ENCODE data around the gene HSD17B8.

Gene HSD17B8

GRCh38 chr6:33191383-33192104 is 12.9 kb upstream of the HSD17B8 start:
- Histone ChIP-seq H3K27ac (no peak overlapping the region), H3K4me3 (ENCODE audit: low read depth, low read length) (no peak overlapping the region), H3K36me3 (replicated peaks) (peaks cover 23% of the 10 kb centered on the region), H3K27me3 (replicated peaks) (peaks cover 20% of the 10 kb centered on the region)
- in situ Hi-C loops (cut with HindIII; ENCODE audit: low pct_ligation_motif_present, low sequenced_read_pairs) = no loop called here
- no peak for TF ChIP-seq CTCF (IDR thresholded peaks at IDR 0.05; ENCODE audit: low read depth, low read length, missing control alignments)
- DNase-seq = no peak

GRCh38 chr6:33192105-33192646 is 12.3 kb upstream of the HSD17B8 start, which contains the start of gene COL11A2:
COL11A2 (minus strand) TSS chr6:33192467; CDS start chr6:33192240, 227 bp downstream.
- Histone ChIP-seq H3K27ac (no peak within 1 kb of the TSS), H3K4me3 (ENCODE audit: low read depth, low read length) (peak within 1 kb of the TSS; percentile 31), H3K27me3 (replicated peaks) (peaks cover 20% of the 10 kb centered on the region), H3K36me3 (replicated peaks) (peaks cover 26% of the 10 kb centered on the region)
- DNase-seq = no peak
- TF ChIP-seq CTCF (IDR thresholded peaks at IDR 0.05; ENCODE audit: low read depth, low read length, missing control alignments) = no peak
- in situ Hi-C loops (cut with HindIII; ENCODE audit: low pct_ligation_motif_present, low sequenced_read_pairs) = no loop called here

- H3K36me3 ChIP-seq (replicated peaks) = peaks cover 31% of the 10 kb centered on the region
- H3K4me3 ChIP-seq (ENCODE audit: low read depth, low read length) = peak overlapping the region; percentile 31
- in situ Hi-C loops (cut with HindIII; ENCODE audit: low pct_ligation_motif_present, low sequenced_read_pairs) = no loop called here
- no peak overlapping the region for H3K27ac ChIP-seq
- DNase-seq = no peak
- peaks cover 20% of the 10 kb centered on the region for H3K27me3 ChIP-seq (replicated peaks)
- TF ChIP-seq CTCF (IDR thresholded peaks at IDR 0.05; ENCODE audit: low read depth, low read length, missing control alignments) = no peak
Measured at GRCh38 chr6:33192671-33193602, 11.5 kb upstream of the HSD17B8 start.

- in situ Hi-C loops (cut with HindIII; ENCODE audit: low pct_ligation_motif_present, low sequenced_read_pairs) = no loop called here
- Histone ChIP-seq H3K4me3 (ENCODE audit: low read depth, low read length) (no peak overlapping the region), H3K27me3 (replicated peaks) (peaks cover 20% of the 10 kb centered on the region), H3K36me3 (replicated peaks) (peaks cover 31% of the 10 kb centered on the region), H3K27ac (no peak overlapping the region)
- no peak for TF ChIP-seq CTCF (IDR thresholded peaks at IDR 0.05; ENCODE audit: low read depth, low read length, missing control alignments)
- no peak for DNase-seq
Measured at GRCh38 chr6:33193619-33194018, 10.8 kb upstream of the HSD17B8 start.

GRCh38 chr6:33194431-33194979 is 9.9 kb upstream of the HSD17B8 start:
- Histone ChIP-seq H3K36me3 (replicated peaks) (peaks cover 31% of the 10 kb centered on the region), H3K4me3 (ENCODE audit: low read depth, low read length) (no peak overlapping the region), H3K27me3 (replicated peaks) (peaks cover 20% of the 10 kb centered on the region), H3K27ac (no peak overlapping the region)
- in situ Hi-C loops (cut with HindIII; ENCODE audit: low pct_ligation_motif_present, low sequenced_read_pairs) = no loop called here
- no peak for TF ChIP-seq CTCF (IDR thresholded peaks at IDR 0.05; ENCODE audit: low read depth, low read length, missing control alignments)
- no peak for DNase-seq

Measured in brain microvascular endothelial cell (primary cell).